ENCODE results near the gene AIP. TPM values are rescaled to one million over a fixed set of nuclear protein-coding genes. Genes with fewer than 3 reads are reported as not detected.

Gene AIP
- total and polyA plus RNA-seq, 9 of the 15 experiments (the other 6 are each of a cell fraction or from before 2014, with no cell fraction given) = 5.2 to 92.5 (median 52.7) TPM

- TF ChIP-seq, protein P1, sequence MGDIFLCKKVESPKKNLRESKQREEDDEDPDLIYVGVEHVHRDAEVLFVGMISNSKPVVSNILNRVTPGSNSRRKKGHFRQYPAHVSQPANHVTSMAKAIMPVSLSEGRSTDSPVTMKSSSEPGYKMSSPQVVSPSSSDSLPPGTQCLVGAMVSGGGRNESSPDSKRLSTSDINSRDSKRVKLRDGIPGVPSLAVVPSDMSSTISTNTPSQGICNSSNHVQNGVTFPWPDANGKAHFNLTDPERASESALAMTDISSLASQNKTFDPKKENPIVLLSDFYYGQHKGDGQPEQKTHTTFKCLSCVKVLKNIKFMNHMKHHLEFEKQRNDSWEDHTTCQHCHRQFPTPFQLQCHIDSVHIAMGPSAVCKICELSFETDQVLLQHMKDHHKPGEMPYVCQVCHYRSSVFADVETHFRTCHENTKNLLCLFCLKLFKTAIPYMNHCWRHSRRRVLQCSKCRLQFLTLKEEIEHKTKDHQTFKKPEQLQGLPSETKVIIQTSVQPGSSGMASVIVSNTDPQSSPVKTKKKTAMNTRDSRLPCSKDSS (IDR thresholded peaks at IDR 0.05; ENCODE audit: low read depth, partially characterized antibody) = no peak
- peak; percentile 100 for TF ChIP-seq NFYB (IDR thresholded peaks at IDR 0.05; ENCODE audit: extremely low read depth, insufficient read length)
- peak; percentile 48; the same call in 1 of the 2 replicates for TF ChIP-seq BHLHE40 (IDR thresholded peaks at IDR 0.05; ENCODE audit: low read length)
- TF ChIP-seq GABPA (tag; conservative IDR thresholded peaks at IDR 0.05; ENCODE audit: low read depth) = peak; percentile 87
- peak; percentile 13; the same call in 1 of the 2 replicates for TF ChIP-seq ELF2 (CRISPR knock-in tag; IDR thresholded peaks at IDR 0.05)
- TF ChIP-seq ZNF445 (CRISPR knock-in tag; IDR thresholded peaks at IDR 0.05; ENCODE audit: low read depth) = no peak
- peak; percentile 58 for TF ChIP-seq SMAD4 (CRISPR knock-in tag; conservative IDR thresholded peaks at IDR 0.05)
- TF ChIP-seq CHD2 (IDR thresholded peaks at IDR 0.05; ENCODE audit: low read depth, low read length) = peak; percentile 94
- TF ChIP-seq ZNF764 (CRISPR knock-in tag; IDR thresholded peaks at IDR 0.05; ENCODE audit: low read depth) = peak; percentile 42; the same call in 1 of the 2 replicates
- no peak for TF ChIP-seq MGA (IDR thresholded peaks at IDR 0.05)
- TF ChIP-seq ADNP (tag; IDR thresholded peaks at IDR 0.05) = no peak
- no peak for TF ChIP-seq ZNF551 (CRISPR knock-in tag; IDR thresholded peaks at IDR 0.05)
- peak; percentile 82 for TF ChIP-seq ELF1 (tag; IDR thresholded peaks at IDR 0.05)
- TF ChIP-seq SMAD3 (CRISPR knock-in tag; conservative IDR thresholded peaks at IDR 0.05) = no peak
- TF ChIP-seq PTBP1 (IDR thresholded peaks at IDR 0.05; ENCODE audit: low read depth, low read length) = peak; percentile 95
- no peak for TF ChIP-seq HEY1 (CRISPR knock-in tag; IDR thresholded peaks at IDR 0.05; ENCODE audit: borderline replicate concordance)
- TF ChIP-seq HMG20B (CRISPR knock-in tag; IDR thresholded peaks at IDR 0.05) = no peak
These were observed 25.1 kb downstream of the AIP start, which contains the start of gene CDK2AP2 (continued) for GRCh38 chr11:67507864-67508485.

Measured in K562 (cell line).